ENCODE results near the gene DAPK1.

Gene DAPK1

DNA sequence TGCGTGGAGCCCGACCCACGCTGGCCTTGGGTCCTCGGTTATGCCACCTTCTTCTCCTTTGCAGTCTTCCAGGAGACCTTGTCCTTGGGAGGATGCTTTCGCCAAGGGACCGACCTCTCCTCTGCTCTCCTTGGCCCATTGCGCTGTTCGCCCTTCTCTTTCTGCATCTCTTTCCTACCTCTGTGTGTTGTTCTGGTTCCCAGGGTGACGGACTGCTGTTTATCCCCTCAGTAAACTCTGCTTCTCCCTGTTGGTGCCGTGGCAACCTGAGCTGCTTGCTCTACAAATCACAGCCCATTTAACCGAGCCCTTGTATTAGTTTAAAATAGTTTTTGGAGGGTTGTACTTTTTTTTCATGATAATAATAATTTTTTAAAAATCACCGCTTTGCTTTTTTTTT lies 97.9 kb downstream of the DAPK1 start:
- FAIRE-seq = no peak

DNA sequence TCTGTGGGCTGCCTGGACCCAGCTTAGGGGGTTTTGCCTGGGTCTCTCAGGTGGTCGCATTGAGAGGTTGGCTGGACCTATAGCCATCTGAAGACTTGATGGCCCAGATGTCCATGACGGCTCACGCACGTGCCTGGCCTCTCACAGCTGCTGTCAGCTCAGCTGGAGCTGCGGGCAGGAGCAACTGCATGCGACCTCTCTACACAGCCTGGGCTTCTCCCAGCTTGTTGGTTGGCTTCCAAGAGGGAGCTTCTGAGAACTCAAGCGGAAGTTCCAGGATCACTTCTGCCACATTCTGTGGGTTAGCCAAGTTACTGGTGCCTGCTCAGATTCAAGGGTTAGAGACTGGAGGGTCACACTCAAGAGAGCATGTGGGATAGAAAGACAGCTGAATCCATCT lies 99.2 kb downstream of the DAPK1 start:
- no peak for FAIRE-seq

DNA sequence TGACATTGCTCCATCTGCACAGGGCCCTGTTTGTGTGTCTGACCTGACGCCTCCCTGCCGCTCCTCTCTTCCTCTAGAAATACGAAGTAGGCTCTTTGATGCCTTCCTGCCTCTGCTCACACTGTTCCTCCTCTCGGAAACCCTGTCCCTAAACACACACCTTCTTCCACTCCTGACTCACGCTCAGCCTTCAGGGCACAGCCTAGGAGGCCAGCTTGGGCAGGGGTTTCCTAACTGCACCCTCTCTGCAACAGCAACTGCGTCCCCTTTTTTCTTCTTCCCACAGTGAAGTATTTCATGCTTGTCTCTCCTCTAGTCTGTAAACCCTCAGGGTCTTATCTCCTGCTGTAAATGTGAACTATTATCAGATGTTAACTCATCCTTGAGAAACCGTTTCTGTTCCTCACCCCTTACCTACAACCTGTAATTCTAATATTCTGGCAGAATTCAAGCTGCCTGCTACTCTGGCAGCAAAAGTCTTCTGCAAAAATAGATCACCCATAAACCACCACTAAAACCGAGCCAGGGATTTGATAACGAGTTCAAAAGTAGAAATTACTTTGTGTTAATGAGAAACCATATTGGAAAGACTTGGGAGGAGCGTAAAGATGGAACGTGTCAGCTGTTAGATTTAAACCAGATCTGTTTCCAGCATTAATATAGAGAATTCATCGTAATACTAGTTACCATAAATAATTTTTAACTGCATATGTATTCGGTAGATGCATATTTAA lies 100.2 kb downstream of the DAPK1 start:
- no peak for FAIRE-seq

DNA sequence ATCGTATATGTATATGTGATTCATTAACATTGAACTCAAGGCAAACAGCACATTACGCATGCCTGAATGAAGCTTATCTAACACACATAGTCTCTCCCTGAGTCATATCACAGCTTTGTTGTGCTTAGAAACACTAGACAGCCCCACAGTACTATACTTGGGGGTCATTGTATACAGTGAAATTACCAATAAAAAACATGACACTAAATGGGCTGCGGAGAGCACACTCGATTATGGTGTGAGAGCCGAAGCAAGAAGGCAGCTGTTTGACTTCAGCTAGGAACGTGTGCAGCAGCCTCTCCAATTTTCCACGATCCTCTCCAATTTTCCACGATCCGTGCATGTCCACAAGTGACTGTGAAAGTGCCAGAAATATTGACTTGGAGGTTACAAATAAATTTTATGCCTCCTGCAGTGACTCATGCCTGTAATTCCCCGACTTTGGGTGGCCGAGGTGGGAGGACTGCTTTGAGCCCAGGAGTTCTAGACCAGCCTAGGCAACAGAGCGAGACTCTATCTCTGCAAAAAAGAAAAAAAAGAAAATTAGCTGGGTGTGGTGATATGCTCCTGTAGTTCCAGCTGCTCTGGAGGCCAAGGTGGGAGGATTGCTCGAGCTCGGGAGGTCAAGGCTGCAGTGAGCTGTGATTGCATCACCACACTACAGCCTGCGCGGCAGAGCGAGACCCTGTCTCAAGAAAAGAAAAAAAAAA lies 102.4 kb downstream of the DAPK1 start:
- FAIRE-seq = no peak

DNA sequence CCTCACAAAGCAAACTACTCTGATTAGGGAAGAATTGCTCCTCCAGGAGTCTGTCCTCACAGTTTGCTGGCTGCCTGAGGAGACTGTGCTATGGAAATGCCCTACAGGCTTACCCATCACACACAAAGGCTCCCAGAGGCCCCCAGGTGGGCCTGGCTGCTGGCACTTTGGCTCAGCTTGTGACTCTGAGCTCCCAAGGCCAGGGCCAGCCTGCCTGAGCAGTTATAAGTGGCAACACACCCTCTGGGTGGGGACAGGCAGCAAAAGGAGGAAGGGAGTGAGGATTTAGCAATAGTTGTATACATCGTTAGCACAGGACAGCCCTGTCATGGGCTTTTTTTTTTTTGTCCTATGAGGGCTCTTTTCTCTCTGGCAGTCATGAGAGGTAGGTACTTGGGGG lies 103.5 kb downstream of the DAPK1 start:
- FAIRE-seq = no peak

DNA sequence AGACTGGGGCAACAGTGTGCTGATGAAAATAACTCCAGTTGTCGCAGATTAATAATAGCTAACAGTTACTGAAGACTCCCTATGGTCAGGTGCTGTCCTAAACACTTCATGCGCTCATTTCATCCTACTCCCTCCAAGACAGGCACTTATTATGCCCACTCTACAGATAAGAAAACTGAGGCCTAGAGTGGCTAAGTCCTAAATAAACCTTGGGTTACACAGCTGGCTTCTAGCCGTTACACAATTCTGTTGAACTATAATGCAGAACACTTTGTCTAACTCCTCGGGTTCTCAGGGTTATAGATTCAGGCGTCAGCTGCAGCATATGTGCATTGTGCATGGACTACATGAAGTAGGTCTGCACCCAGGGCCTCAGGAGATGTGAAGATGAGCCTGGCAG lies 103.9 kb downstream of the DAPK1 start:
- FAIRE-seq = no peak

DNA sequence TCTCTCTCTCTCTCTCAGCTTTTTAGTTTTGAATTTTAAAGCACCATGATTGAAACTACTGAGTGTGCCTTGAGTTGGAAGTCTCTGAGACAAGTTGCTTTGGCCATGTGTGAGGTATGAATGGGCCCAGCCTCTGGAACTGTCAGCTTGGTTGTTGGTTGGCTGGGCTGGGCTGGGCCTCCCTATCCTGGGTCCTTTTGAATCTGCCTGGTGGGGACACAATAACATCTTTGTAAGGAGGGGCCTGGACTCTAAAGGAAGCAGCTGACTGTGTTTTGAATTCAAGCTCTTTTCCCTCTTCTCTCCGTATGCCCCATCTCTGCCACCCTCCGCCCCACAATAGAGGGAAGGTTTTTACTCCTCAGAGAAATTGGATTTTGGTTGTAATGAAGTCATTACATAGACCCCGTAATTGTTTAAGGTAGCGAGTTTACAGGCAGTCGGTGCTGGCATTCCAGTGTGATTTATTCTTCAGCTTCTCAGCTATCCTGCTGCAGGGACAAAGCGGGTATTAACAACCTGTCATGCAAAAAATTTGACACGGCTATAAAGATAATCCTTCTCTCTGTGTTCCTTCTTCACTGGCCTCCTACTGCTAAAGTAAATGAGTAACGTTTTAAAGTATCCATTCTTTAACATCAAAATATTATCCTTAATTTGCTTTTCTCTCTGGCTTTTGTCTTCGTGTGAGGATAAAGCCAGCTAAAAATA lies 105.4 kb downstream of the DAPK1 start:
- no peak for FAIRE-seq

DNA sequence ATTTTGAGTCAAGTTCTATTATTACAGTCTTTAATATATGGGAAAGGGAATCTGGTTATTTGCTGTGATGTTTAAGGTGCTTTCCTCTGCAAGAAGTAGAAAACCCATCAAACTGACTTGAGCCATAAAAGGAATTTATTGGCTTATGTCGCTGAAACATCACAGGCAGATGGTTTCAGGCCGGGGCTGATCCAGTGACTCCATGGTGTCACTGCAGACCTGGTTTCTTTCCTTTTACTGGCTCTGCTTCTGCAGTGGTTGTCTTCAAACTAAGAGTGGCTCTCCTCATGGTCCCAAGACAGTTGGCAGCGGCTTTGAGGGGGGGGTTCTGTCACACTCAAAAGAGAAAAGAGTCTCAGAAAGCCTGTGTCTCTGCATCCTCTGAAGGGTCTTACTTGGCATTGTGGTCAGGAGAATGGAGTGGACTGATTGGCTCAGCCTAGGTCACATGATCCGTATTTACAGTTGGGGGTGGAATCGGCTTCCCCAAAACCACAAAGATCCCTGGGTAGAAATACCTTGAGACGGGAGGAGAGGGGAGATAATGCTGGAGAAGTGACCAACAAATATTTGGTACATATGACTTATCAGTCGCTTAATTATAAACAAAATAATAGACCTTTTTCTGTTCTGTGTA lies 106.3 kb downstream of the DAPK1 start:
- no peak for FAIRE-seq

DNA sequence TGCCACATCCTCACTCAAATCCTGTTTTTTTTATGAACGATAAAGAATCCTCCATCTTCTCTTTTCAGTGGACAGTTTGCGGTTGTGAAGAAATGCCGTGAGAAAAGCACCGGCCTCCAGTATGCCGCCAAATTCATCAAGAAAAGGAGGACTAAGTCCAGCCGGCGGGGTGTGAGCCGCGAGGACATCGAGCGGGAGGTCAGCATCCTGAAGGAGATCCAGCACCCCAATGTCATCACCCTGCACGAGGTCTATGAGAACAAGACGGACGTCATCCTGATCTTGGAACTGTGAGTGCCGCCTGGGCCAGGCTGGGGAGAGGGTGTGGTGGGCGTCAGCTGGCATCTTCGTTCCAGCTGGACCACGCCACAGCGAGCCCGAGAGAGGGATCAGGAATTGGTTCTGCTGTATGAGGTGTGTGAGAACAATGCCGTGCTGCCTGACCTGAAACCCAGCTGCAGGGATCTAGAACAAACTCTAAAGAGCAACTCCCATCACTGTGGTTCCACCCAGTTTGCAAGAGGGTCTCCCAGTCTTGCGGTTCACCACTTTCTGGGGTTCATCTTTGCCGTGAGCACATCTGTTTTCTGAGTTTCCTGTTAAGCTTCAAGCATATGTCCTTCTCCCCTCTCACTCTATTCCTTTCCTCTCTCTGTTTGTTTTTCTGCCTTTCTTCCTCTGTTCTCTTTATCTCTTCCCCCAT lies 107.4 kb downstream of the DAPK1 start:
- no peak for FAIRE-seq

DNA sequence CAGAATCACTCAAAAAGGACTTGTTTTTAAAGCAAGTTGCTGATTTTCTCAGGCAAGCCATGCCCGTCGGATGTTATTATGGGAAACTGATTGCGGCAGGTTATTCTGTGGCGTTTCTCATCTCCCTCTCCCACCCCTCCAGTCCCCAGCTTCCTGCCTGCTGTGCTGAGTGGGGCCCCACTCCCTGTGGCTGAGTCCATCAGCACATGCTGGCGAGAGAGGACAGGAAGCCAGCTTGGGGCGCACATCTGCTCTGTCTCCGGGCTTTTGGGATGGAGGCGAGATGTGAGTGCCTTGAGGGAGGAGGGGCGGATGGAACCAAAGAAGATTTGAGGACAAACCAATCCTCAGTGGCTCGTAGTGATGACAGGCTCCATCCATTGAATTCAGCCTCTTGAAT lies 108.0 kb downstream of the DAPK1 start:
- no peak for FAIRE-seq

DNA sequence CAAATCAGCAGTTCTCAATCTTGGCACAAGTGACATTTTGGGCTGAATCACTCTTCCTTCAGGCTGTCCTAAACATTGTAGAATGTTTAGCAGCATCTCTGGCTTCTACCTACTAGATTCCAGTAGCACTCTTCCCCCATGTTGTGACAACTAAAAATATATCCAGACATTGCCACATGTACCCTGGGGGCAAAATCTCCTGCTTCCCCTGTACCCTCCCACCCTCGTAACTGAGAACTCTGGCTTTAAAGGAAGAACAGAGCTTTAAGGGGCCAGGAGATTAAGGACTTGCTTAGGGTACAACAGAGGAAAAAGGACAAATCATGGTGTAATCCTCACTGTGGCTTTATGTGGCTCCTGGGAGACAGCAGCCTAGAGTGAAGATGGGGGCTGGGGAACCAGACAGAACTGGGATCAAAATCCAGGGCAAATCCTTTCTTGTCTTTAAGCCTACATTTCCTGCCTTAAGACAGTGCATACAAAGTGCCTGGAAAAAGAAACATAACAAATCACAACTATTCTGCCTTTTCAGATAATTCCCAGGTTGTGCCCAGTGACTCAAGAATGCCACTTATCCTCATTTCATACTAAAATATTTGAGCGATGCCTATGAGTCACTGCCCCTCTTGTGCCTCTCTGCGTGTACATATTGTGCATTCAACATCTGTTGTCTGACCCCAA lies 109.3 kb downstream of the DAPK1 start:
- no peak for FAIRE-seq

DNA sequence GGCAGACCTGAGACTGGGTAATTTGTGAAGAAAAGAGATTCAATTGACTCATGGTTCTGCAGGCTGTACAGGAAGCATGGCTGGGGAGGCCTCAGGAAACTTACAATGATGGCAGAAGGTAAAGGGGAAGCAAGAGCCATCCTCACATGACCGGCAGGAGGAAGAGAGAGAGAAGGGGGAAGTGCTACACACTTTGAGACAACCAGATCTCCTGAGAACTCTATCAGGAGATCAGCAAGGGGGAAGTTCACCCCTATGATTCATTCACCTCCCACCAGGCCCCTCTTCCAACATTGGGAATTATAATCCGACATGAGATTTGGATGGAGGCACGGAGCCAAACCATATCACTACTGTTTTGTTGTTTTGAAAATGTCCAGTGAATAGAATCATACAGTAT lies 110.2 kb downstream of the DAPK1 start:
- no peak for FAIRE-seq

DNA sequence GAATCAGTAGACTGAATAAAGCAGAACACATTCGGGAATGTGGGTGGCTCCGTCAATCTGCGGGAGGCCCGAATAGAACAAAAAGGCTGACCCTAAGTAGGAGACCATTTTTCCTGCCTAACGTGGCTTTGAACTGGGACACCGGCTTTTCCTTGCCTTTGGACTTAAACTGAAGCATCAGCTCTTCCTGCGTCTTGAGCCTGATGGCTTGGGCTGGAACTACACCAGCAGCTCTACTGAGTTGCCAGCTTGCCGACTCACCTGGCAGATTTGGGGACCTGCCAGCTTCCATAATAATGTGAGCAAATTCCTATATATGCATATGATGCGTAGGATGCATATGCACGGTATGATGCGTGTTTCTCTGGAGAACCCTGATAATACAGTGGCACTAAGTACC lies 111.3 kb downstream of the DAPK1 start:
- FAIRE-seq = no peak

DNA sequence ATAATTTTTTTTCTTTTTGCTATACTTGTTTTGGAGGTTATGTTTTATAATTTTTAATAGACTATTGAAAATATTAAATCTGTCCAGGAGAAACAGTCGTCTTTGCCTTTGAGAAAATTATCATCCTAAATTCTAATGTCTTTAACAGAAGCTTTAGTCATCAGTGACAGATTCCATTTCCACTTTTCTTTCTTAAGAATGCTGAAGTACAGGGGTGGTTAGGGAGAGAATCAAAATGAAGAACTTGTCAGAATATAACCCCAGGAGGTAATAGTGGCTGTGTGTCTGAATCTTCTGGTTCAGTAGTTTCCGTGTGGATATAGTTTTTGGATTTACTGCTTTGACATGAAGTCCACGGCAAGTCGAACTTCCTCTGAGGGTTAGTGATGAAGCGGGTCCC lies 111.8 kb downstream of the DAPK1 start:
- FAIRE-seq = no peak

DNA sequence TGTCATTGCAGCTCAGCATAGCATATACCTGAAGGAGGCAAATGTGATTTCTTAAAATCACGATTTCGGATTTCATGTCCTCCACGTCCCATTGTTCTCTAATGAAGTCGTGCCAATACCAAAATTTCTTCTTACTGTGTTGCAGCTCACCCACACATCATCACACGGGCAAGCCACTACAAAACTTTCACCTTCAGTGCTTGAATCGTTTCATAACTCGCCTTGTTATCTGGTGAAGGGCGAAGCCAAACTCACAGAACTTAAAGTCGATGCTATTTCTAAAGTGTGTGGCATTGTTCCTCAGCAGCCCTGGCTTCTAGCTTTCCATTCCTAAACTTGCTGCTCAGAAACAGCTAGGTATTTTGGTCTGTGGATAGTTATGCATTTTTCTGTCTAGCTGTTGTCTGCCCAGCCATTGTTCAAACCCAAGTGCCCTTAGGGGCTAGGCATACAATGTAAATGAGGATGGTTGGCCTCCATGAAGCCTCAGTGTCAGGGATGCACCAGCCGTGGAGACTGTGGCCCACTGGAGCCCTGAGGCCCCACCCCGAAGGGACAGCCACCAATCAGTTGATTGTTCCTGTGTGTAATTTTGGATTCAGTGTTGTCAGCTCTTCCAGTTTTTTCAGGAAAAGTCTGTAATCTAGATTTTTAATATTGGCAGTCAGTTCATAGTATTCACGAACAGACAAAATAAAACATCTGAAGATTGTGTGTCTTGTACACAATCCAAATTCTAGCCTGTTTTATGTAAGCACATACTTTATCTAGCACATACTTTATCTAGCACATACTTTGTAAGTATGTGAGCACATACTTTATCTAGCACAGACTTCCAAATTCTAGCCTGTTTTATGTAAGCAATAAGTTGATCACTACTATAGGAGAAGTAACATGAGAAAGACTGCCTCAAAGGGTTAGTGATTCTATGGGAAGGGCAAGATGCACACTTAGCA lies 112.8 kb downstream of the DAPK1 start:
- FAIRE-seq = no peak

DNA sequence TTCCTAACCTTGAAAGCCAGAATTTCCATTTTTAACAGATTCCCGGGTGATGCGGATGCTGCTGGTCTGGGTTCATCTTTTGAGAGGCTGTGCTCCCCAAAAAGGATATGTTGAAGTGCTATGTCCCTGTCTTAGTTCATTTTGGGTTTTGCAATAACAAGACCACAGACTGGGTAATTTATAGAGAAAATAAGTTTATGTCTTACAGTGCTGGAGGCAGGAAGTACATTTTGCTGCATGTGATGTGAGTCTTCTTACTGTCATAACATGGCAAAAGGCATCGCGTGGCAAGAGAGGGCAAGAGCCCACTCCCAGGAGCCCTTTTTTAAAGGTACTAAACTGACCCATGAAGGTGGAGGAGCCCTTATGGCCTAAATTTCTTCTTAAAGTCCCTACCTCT lies 114.1 kb downstream of the DAPK1 start:
- no peak for FAIRE-seq

DNA sequence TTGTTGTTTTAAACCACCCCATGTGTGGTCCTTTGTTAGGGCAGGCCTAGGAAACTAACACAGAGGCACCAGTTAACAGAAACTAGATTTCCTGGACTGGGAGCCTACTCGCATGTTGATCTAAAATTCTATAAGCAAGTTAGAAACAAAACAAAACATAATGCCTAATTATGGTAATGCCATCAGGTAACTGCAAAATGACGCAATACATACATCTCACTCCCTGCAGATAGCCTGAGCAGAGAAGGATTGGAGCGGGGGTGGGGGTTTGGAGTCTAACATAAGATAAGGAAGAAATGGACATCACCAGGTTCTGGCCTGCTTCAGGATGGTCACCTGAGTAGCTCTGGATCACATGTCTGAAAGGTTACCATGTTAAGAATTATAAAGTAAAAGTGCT lies 114.9 kb downstream of the DAPK1 start:
- no peak for FAIRE-seq

DNA sequence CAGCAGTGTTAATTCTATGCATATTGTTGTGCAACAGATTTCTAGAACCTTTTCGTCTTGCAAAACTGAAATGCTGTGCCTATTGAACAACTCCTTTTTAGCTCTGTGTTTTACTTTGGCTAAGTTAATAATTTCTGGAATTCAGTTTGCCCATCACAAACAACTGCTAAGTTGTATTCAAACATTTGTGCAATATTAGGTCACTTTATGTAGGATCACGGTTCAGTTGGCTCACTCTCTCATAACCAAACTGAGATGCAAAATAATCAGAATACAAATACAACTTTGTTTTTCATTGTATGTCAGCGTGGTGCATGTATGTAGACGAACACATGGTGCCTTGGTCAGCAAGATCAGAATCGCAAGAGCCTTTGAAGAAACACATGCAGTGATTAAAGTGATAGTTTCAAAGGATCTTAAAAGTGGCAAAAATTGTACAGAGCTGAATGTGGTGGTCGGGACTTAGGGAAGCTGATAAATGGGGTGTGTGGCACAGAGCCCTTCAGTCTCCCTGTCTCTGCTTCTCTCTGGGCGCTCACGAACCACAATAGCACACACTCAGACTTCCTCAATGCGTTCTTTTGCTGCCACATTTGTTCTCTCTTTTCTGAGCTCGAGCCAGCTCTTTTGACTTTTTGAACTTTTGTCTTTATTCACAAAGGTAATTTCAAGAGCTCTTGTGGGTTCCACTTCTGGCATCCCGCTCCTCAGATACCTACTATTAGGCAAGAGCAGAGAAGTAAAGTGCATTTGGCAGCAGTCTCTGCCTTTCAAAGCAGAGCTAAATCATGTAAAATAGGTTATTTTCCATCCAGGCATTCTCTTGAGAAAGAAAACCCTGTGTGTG lies 115.8 kb downstream of the DAPK1 start:
- FAIRE-seq = no peak

DNA sequence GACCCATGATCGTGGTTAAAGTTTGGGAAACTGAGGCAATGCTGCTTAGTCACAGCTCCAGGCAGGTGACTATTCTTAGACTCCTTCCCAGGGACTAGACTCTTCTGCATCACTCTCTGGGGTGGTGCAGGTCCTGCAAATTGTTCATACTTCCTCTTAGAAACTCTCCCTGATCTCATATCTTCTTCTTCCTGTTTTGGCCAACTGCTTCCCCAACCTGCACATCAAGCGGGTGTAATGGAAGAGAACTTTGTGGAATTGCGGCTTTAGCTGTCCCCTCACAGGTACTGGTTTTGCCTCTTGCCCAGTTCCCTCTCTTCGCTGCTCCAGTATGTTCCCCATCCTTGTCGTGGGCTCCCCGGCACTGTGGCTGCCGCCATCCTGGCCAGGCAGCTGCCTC lies 116.7 kb downstream of the DAPK1 start:
- FAIRE-seq = no peak

DNA sequence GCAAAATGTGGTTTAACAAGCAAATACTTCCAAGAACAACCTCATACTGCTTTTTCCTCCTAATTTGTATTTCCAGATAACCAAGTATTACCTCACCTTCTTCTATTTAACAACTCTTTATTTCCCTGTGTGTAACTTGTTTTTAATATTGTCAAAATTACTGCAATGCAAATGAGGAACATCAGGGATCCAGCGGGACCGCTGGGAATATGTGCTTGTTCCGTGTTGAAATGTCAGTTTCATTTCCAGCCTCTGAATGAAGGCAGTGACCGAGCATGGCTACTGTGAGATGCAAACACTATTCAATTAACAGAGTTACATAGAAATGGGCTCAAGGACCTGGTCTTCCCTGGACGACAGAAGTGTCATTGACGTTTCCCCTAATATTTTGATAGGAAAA lies 117.5 kb downstream of the DAPK1 start:
- no peak for FAIRE-seq

Data from G401.6 (cell line).